Neural crest cell (in vitro differentiated cells): ENCODE data around the gene PPFIBP1. TPM values are rescaled to one million over a fixed set of nuclear protein-coding genes. Genes with fewer than 3 reads are reported as not detected.

Source experiments
- DNase-seq: peaks from one replicate; pipeline ENCODE4 v3.0.0; 2021; ENCODE audit warnings: low read depth, mixed read lengths, low spot score
- H3K27ac Mint-ChIP-seq: one replicate; pipeline ENCODE4 v1.8.0; 2021; ENCODE audit warnings: mild to moderate bottlenecking, mixed read lengths; ENCODE audit not compliant: unreplicated experiment
- H3K27me3 Mint-ChIP-seq: 2 replicates; pipeline ENCODE4 v1.8.0; 2021; ENCODE audit warnings: low read depth, mild to moderate bottlenecking, mixed read lengths
- H3K36me3 Mint-ChIP-seq: 2 replicates; pipeline ENCODE4 v1.8.0; 2021; ENCODE audit warnings: low read depth, mild to moderate bottlenecking, mixed read lengths
- H3K4me1 Mint-ChIP-seq: 2 replicates; pipeline ENCODE4 v1.8.0; 2021; ENCODE audit warnings: mixed read lengths
- H3K4me3 Mint-ChIP-seq: one replicate; pipeline ENCODE4 v1.8.0; 2021; ENCODE audit warnings: mild to moderate bottlenecking, mixed read lengths
- H3K9me3 Mint-ChIP-seq: 2 replicates; pipeline ENCODE4 v1.8.0; 2021; ENCODE audit warnings: mixed read lengths
- total RNA-seq: library from RNA; stranded (reverse); gene quantifications from 2 replicates; pipeline ENCODE4 v1.2.1, GENCODE V29; 2021
- TF ChIP-seq, protein P1 (sequence below): fragments of 200-600 bp; sonication (generic); conservative IDR thresholded peaks from 2 replicates; pipeline ENCODE4 v1.5.0; 2021; ENCODE audit warnings: antibody characterized with exemption, mild to moderate bottlenecking

The PPFIBP1 gene
- total RNA-seq, 1 donor from 2014 or later, result 47.5 TPM

DNA sequence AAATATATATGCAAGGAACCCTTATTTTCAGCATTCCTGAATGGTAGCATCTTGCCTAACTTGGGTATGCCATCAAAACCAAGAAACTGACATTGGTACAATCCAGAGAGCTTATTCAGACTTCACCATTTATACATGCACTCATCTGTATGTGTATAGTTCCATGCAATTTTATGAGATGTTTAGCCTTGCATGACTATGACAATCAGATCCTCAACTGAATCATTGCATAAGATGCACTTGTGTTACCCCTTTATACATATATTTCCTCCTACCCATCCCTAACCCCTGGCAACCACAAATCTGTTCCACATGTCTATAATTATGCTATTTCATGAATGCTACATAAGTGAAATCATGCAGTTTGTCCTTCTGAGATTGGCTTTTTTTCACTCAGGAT lies 37.0 kb upstream of the PPFIBP1 start:
- H3K27me3 Mint-ChIP-seq, result no peaks in the 10 kb centered on the region
- no peak overlapping the region for H3K4me3 Mint-ChIP-seq
- TF ChIP-seq, protein P1, sequence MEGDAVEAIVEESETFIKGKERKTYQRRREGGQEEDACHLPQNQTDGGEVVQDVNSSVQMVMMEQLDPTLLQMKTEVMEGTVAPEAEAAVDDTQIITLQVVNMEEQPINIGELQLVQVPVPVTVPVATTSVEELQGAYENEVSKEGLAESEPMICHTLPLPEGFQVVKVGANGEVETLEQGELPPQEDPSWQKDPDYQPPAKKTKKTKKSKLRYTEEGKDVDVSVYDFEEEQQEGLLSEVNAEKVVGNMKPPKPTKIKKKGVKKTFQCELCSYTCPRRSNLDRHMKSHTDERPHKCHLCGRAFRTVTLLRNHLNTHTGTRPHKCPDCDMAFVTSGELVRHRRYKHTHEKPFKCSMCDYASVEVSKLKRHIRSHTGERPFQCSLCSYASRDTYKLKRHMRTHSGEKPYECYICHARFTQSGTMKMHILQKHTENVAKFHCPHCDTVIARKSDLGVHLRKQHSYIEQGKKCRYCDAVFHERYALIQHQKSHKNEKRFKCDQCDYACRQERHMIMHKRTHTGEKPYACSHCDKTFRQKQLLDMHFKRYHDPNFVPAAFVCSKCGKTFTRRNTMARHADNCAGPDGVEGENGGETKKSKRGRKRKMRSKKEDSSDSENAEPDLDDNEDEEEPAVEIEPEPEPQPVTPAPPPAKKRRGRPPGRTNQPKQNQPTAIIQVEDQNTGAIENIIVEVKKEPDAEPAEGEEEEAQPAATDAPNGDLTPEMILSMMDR, result no peak
- no peak for DNase-seq
- no peak overlapping the region for H3K27ac Mint-ChIP-seq
- peaks cover 6% of the 10 kb centered on the region for H3K9me3 Mint-ChIP-seq
- H3K36me3 Mint-ChIP-seq, result no peaks in the 10 kb centered on the region
- H3K4me1 Mint-ChIP-seq, result no peaks in the 10 kb centered on the region

DNA sequence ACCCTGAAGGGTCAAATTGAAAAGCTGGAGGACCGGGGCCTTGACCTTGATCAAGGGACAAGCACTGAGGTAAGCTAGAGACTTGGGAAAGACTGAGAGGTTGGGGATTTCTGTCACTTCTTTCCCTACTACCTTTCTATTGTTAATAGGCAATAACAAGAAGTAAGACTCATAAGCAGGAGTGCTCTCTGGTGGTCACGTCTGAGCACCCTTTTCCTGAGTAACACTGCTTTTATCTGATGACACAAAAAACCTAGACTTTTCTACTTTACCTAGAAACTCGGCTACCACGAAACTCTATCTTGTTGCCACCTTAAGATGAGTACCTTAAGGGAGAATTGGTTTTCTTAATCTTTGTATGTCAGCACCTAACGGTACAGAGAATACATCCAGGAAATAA lies 35.5 kb upstream of the PPFIBP1 start:
- Mint-ChIP-seq H3K27me3 (no peaks in the 10 kb centered on the region), H3K9me3 (peaks cover 6% of the 10 kb centered on the region)

DNA sequence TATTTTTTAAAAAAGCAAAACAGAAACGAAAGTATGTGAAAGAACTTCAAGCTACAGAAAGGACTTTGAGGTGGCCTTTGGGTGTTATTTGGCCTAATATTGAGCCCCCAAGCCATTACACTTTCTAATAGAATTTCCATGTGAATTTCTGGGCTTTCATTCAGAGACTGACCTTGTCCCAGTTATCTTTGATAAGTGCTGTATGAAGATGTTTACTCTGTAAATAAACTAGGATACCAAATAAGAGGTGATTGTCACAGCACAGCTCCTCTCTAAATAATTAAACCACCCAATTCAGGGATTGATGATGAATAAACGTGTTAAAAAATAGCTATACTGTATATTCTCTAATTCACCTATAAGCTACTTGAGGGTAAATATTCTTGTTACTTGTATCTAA lies 32.8 kb upstream of the PPFIBP1 start:
- no peak overlapping the region for H3K27ac Mint-ChIP-seq
- H3K27me3 Mint-ChIP-seq, result no peaks in the 10 kb centered on the region

More for the DNA sequence above, 35.5 kb upstream of the PPFIBP1 start:
- Mint-ChIP-seq H3K4me3 (no peak overlapping the region), H3K36me3 (no peaks in the 10 kb centered on the region), H3K27ac (peak overlapping the region; percentile 19), H3K4me1 (no peaks in the 10 kb centered on the region)
- DNase-seq, result no peak
- TF ChIP-seq, protein P1, result no peak

DNA sequence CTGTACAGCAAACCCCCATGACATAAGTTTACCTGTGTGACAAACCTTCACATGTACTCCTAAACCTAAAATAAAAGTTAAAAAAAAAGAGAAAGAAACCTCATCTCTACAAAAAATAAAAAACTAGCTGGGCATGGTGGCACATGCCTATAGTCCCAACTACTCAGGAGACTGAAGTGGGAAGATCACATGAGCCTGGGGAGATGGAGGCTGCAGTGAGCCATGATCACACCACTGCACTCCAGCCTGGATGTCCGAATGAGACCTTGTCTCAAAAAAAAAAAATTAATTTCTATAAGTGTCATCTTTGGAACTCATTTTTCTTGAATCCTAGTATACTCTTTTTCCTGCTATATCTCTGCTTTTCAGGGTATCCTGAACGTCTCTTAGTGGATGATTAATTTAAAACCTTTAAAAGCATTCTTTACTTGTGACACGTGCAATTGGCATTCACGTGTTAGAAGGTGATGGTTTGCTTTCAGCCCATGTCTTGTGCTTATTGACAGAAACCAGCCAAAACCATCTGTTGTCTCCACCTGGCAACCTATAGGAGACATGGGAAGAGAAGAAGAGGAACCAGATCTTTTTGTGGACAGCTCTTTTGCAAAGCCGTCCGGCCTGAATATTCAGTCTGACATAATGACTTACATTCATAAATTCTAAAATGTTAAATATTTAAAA lies 30.6 kb upstream of the PPFIBP1 start:
- Mint-ChIP-seq H3K36me3 (no peaks in the 10 kb centered on the region), H3K4me3 (no peak overlapping the region), H3K27me3 (no peaks in the 10 kb centered on the region), H3K4me1 (no peaks in the 10 kb centered on the region), H3K27ac (no peak overlapping the region), H3K9me3 (peaks cover 9% of the 10 kb centered on the region)
- TF ChIP-seq, protein P1, result no peak
- DNase-seq, result no peak

More for the DNA sequence above, 32.8 kb upstream of the PPFIBP1 start:
- H3K4me3 Mint-ChIP-seq, result no peak overlapping the region
- peaks cover 6% of the 10 kb centered on the region for H3K9me3 Mint-ChIP-seq
- H3K36me3 Mint-ChIP-seq, result no peaks in the 10 kb centered on the region
- DNase-seq, result no peak
- TF ChIP-seq, protein P1, result no peak
- H3K4me1 Mint-ChIP-seq, result no peaks in the 10 kb centered on the region

DNA sequence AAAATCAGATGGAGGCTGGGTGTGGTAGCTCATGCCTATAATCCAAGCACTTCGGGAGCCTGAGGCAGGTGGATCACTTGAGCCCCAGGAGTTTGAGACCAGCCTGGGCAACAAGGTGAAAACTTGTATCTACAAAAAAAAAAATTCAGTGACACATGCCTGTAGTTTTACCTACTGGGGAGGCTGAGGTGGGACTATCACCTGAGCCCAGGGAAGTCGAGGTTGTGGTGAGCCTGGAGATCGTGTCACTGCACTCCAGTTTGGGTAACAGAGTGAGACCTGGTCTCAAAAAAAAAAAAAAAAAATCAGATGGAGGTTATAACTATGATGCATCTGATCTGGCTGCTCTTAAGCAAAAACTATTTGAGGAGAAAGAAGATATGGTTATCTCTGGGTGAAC lies 26.6 kb upstream of the PPFIBP1 start:
- no peak overlapping the region for H3K27ac Mint-ChIP-seq
- no peaks in the 10 kb centered on the region for H3K27me3 Mint-ChIP-seq
- H3K4me3 Mint-ChIP-seq, result no peak overlapping the region
- peaks cover 6% of the 10 kb centered on the region for H3K9me3 Mint-ChIP-seq
- no peak for DNase-seq
- H3K4me1 Mint-ChIP-seq, result no peaks in the 10 kb centered on the region
- H3K36me3 Mint-ChIP-seq, result no peaks in the 10 kb centered on the region
- TF ChIP-seq, protein P1, result no peak
